GM12878 (cell line): ENCODE results near the gene CYB5D1. TPM values are rescaled to one million over a fixed set of nuclear protein-coding genes. Genes with fewer than 3 reads are reported as not detected.

Experiments
- ATAC-seq: fragments of 200-7000 bp; cut with Tn5 transposase; 3 replicates; pipeline ENCODE4 v1.9.1; 2020; ENCODE audit warnings: mild to moderate bottlenecking, moderate library complexity
- BruUV-seq: library from RNA; stranded (reverse); fragments of 400-500 nt; replicated peaks from 2 replicates; lab custom pipeline; 2021; lab: Mats Ljungman, UMichigan
- CTCF ChIA-PET: fragments of 300-600 bp; sonication (Branson Sonifier 250); formaldehyde crosslinking; extraction: SDS; loops from one replicate; lab custom pipeline; 2021; ENCODE audit warnings: inconsistent platforms; lab: Yijun Ruan, JAX
- POLR2A ChIA-PET: fragments of 350-600 bp; formaldehyde crosslinking; extraction: SDS; loops from one replicate; lab custom pipeline; 2021; ENCODE audit warnings: inconsistent platforms; lab: Charles Lee
- RAD21 ChIA-PET: fragments of 300-600 bp; sonication (Branson Sonifier 250); formaldehyde crosslinking; loops from one replicate; lab custom pipeline; 2023; ENCODE audit warnings: antibody characterized with exemption; ENCODE audit not compliant: unreplicated experiment; lab: Charles Lee
- SMC1A ChIA-PET: fragments of 300-600 bp; sonication (Branson Sonifier 250); formaldehyde crosslinking; loops from one replicate; lab custom pipeline; 2023; ENCODE audit not compliant: unreplicated experiment, uncharacterized antibody; lab: Charles Lee
- DNase-seq: peaks from one replicate; pipeline ENCODE4 v3.0.0-alpha.2; 2011; ENCODE audit warnings: low read depth, low spot score
- FAIRE-seq: peaks from 3 replicates; lab custom pipeline; 2011; peaks lifted over from hg19 to GRCh38; lab: Jason Lieb, UNC
- H2AFZ ChIP-seq: 2 replicates; pipeline ENCODE4 v1.6.0; 2011; ENCODE audit warnings: low read depth, low read length, control low read depth; ENCODE audit not compliant: control insufficient read depth
- H3K27ac ChIP-seq: 2 replicates; pipeline ENCODE4 v1.5.1; 2011; ENCODE audit warnings: control low read depth; ENCODE audit not compliant: control insufficient read depth, insufficient read depth
- H3K27me3 ChIP-seq, 2 experiments: replicated peaks in 1 of 2; 2 replicates each; pipeline versions ENCODE4 v1.6.0 to v1.6.1; 2011; ENCODE audit warnings: low read length in 1 of 2; ENCODE audit not compliant: control insufficient read depth in 2 of 2, insufficient read depth in 2 of 2
- H3K36me3 ChIP-seq, 2 experiments: 2 replicates each; pipeline ENCODE4 v1.5.1; 2011; ENCODE audit warnings: low read length in 1 of 2; ENCODE audit not compliant: control insufficient read depth in 2 of 2, insufficient read depth in 2 of 2
- H3K4me1 ChIP-seq: 2 replicates; pipeline ENCODE4 v1.6.1; 2011; ENCODE audit warnings: mild to moderate bottlenecking, low read length, moderate library complexity, mixed read lengths; ENCODE audit not compliant: control insufficient read depth, insufficient read depth
- H3K4me2 ChIP-seq: 2 replicates; pipeline ENCODE4 v1.6.0; 2011; ENCODE audit warnings: control low read depth; ENCODE audit not compliant: control insufficient read depth, insufficient read depth
- H3K4me3 ChIP-seq: fragments of 200-600 bp; sonication (generic); 2 replicates; pipeline ENCODE4 v1.5.1; 2016
- H3K79me2 ChIP-seq: 2 replicates; pipeline ENCODE4 v1.6.0; 2011; ENCODE audit warnings: low read length; ENCODE audit not compliant: control insufficient read depth, insufficient read depth
- H3K9ac ChIP-seq: 2 replicates; pipeline ENCODE4 v1.8.0; 2011; ENCODE audit warnings: low read length, control low read depth, mixed read lengths; ENCODE audit not compliant: control insufficient read depth, insufficient read depth
- H3K9me3 ChIP-seq: replicated peaks from 3 replicates; pipeline ENCODE4 v1.5.1; 2011; ENCODE audit warnings: mild to moderate bottlenecking, low read length; ENCODE audit not compliant: control insufficient read depth, insufficient read depth
- H4K20me1 ChIP-seq: 2 replicates; pipeline ENCODE4 v1.6.0; 2011; ENCODE audit not compliant: control insufficient read depth, insufficient read depth
- ASH2L ChIP-seq: fragments of 300-600, 200-600 bp; sonication (generic); IDR thresholded peaks from 2 replicates; pipeline ENCODE4 v1.6.1; 2017; ENCODE audit warnings: low read depth, mild to moderate bottlenecking, borderline replicate concordance
- BCL11A ChIP-seq: IDR thresholded peaks from 2 replicates; pipeline ENCODE4 v1.6.1; 2011; ENCODE audit warnings: low read depth, low read length
- CBX5 ChIP-seq: sonication (generic); IDR thresholded peaks from 2 replicates; pipeline ENCODE4 v1.6.1; 2016; ENCODE audit warnings: low read depth, moderate library complexity, mild to moderate bottlenecking, inconsistent platforms
- FOXK2 ChIP-seq: fragments of 450-650 bp; IDR thresholded peaks from 2 replicates; pipeline ENCODE4 v1.6.1; 2017; ENCODE audit warnings: mild to moderate bottlenecking, moderate library complexity
- JUNB ChIP-seq: IDR thresholded peaks from 2 replicates; pipeline ENCODE4 v1.6.1; 2016; ENCODE audit warnings: antibody characterized with exemption, mild to moderate bottlenecking
- RAD21 ChIP-seq: IDR thresholded peaks from 2 replicates; pipeline ENCODE4 v1.6.1; 2011; ENCODE audit warnings: mild to moderate bottlenecking, low read depth, low read length, moderate library complexity; ENCODE audit not compliant: insufficient read depth
- RELA ChIP-seq: fragments of 450-650 bp; IDR thresholded peaks from 2 replicates; pipeline ENCODE4 v1.8.0; 2014; ENCODE audit warnings: borderline replicate concordance; ENCODE audit not compliant: partially characterized antibody
- TARDBP ChIP-seq: IDR thresholded peaks from 2 replicates; pipeline ENCODE4 v1.6.1; 2016; ENCODE audit warnings: borderline replicate concordance
- TBL1XR1 ChIP-seq: IDR thresholded peaks from 2 replicates; pipeline ENCODE4 v1.6.1; 2012; ENCODE audit warnings: low read depth, low read length, improper control_type of control experiment
- WGBS: methylation state at CpG from one replicate; pipeline ENCODE4 v1.1.6; 2016; ENCODE audit warnings: low lambda C conversion rate; ENCODE audit not compliant: insufficient replicate concordance, insufficient coverage; ENCODE audit errors: missing lambda C conversion rate; 5-methylcytosine and 5-hydroxymethylcytosine counted together
- in situ Hi-C: fragments of 300-500 bp; cut with MboI; formaldehyde crosslinking; loops from 9 replicates; pipeline ENCODE4 v1.14.3; 2018; ENCODE audit warnings: mixed read lengths
- intact Hi-C: fragments of 100-400 bp; cut with micrococcal nuclease; formaldehyde crosslinking; loops from one replicate; pipeline ENCODE4 v1.14.2; 2022; ENCODE audit not compliant: unreplicated experiment
- polyA plus RNA-seq, 11 experiments: library from polyadenylated mRNA; depleted of rRNA in 4 of 11; unstranded in 6 of 11; stranded (reverse) in 5 of 11; fragments of >200 nt; fragmentation: Nextera tagmentation in 4 of 11; fragmentation: Illumina TruSeq in 1 of 11; extraction: Ambion mirVana in 4 of 11; extraction: Trizol in 1 of 11; gene quantifications; 1 replicate in 1 of 11; 2 replicates in 10 of 11; pipeline versions ENCODE4 v1.2.1 to v1.2.3, GENCODE V29; 2011 to 2016; ENCODE audit warnings: inconsistent platforms in 2 of 11, missing spikeins in 2 of 11, low read depth in 1 of 11
- total RNA-seq, 4 experiments: library from RNA; depleted of rRNA in 3 of 4; stranded (reverse); fragments of >200 nt in 3 of 4; fragmentation: Illumina TruSeq in 1 of 4; extraction: Trizol in 1 of 4; gene quantifications; 2 replicates each; pipeline versions ENCODE4 v1.2.1 to v1.2.3, GENCODE V29; 2013 to 2021
- TF ChIP-seq, protein P1 (sequence below): fragments of 450-650 bp; IDR thresholded peaks from 2 replicates; pipeline ENCODE4 v1.6.1; 2017; ENCODE audit warnings: mild to moderate bottlenecking, moderate library complexity

The CYB5D1 gene
- total and polyA plus RNA-seq, 10 of the 15 experiments (the other 5 are each of a cell fraction or from before 2014, with no cell fraction given), result 1.6 to 8.7 (median 6.4) TPM

DNA sequence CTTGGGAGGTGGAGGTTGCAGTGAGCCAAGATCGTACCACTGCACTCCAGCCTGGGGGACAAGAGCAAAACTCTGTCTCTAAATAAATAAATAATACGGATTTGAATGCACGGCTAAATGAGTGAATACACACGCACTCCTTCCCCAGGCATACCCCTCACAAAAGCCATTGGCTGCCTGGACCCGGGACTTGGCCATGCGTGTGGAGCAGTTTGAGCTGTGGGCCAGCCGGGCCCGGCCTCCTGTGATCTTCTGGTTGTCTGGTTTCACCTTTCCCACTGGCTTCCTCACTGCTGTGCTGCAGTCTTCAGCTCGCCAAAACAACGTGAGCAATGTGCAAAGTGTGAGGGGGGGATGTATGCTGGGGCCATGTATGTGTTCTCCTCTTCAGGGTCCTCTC is 25.4 kb upstream of the CYB5D1 start:
- ChIA-PET RAD21 (interaction anchor here (1.0 to 4.2 kb wide), 3 partner anchors 11 to 19 kb away, joined by 3 to 27 read pairs (median 3); no protein-coding TSS in a partner anchor), SMC1A (interaction anchor here (1.2 to 1.7 kb wide), 3 partner anchors 9 to 25 kb away, joined by 4 to 6 read pairs (median 5); partner anchors contain the start of gene NAA38), POLR2A (interaction anchor here (1.1 to 4.9 kb wide), 4 partner anchors 11 to 158 kb away, joined by 3 to 49 read pairs (median 6); partner anchors contain the start of gene NAA38)
- whole genome bisulfite sequencing, result 47% methylated on average over 10 of the region's 10 CpGs
- Histone ChIP-seq H2AFZ (no peak overlapping the region), H4K20me1 (no peaks in the 10 kb centered on the region), H3K4me3 (no peak overlapping the region), H3K4me2 (no peak overlapping the region)
- no peak for FAIRE-seq
- in situ Hi-C loops, result no loop called here
- TF ChIP-seq BCL11A (no peak), ASH2L (no peak), TARDBP (no peak), JUNB (no peak), RELA (no peak), CBX5 (no peak), TBL1XR1 (no peak), FOXK2 (no peak), RAD21 (no peak)
- TF ChIP-seq, protein P1, sequence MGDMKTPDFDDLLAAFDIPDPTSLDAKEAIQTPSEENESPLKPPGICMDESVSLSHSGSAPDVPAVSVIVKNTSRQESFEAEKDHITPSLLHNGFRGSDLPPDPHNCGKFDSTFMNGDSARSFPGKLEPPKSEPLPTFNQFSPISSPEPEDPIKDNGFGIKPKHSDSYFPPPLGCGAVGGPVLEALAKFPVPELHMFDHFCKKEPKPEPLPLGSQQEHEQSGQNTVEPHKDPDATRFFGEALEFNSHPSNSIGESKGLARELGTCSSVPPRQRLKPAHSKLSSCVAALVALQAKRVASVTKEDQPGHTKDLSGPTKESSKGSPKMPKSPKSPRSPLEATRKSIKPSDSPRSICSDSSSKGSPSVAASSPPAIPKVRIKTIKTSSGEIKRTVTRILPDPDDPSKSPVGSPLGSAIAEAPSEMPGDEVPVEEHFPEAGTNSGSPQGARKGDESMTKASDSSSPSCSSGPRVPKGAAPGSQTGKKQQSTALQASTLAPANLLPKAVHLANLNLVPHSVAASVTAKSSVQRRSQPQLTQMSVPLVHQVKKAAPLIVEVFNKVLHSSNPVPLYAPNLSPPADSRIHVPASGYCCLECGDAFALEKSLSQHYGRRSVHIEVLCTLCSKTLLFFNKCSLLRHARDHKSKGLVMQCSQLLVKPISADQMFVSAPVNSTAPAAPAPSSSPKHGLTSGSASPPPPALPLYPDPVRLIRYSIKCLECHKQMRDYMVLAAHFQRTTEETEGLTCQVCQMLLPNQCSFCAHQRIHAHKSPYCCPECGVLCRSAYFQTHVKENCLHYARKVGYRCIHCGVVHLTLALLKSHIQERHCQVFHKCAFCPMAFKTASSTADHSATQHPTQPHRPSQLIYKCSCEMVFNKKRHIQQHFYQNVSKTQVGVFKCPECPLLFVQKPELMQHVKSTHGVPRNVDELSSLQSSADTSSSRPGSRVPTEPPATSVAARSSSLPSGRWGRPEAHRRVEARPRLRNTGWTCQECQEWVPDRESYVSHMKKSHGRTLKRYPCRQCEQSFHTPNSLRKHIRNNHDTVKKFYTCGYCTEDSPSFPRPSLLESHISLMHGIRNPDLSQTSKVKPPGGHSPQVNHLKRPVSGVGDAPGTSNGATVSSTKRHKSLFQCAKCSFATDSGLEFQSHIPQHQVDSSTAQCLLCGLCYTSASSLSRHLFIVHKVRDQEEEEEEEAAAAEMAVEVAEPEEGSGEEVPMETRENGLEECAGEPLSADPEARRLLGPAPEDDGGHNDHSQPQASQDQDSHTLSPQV, result no peak
- TF ChIP-seq, all 136 proteins: peak for 0
- H3K27ac ChIP-seq, result no peak overlapping the region
- intact Hi-C loops, result no loop called here
- no peak overlapping the region for H3K9ac ChIP-seq
- ATAC-seq (no peak), DNase-seq (no peak)
- peaks cover 3% of the 10 kb centered on the region for H3K4me1 ChIP-seq
- H3K27me3 ChIP-seq, result peaks cover 0 to 1% of the 10 kb centered on the region in 2 experiments; a peak in 1 of 4 replicates
- H3K79me2 ChIP-seq, result peaks cover 15% of the 10 kb centered on the region
- no peaks in the 10 kb centered on the region for H3K9me3 ChIP-seq
- H3K36me3 ChIP-seq, result no peaks in the 10 kb centered on the region
- CTCF ChIA-PET, result interaction anchor here (1.0 to 5.9 kb wide), 11 partner anchors 8 to 209 kb away, joined by 3 to 57 read pairs (median 11); partner anchors contain the start of genes GUCY2D, NAA38 and TP53
- no TSS peak for BruUV-seq
